Right renal cortex interstitium (tissue), 3 donors: ENCODE measurements around the gene NFKB1. TPM values are rescaled to one million over a fixed set of nuclear protein-coding genes. Genes with fewer than 3 reads are reported as not detected.
"Not testable (repeated sequence)": the region's sequence is repeated elsewhere in the genome, so short reads cannot be mapped to it uniquely, and the experiment has no call there.

Experiments used
- DNase-seq, 3 donors: peaks; one replicate each; pipeline ENCODE4 v3.0.0-alpha.2; 2013; ENCODE audit warnings: low read depth in 3 of 3, low spot score in 2 of 3
- polyA plus RNA-seq, 3 donors: library from polyadenylated mRNA; unstranded; fragments of 120-200 nt; gene quantifications; one replicate each; pipeline ENCODE4 v1.2.1, GENCODE V29; 2013; ENCODE audit not compliant: insufficient read length in 3 of 3

The NFKB1 gene
- polyA plus RNA-seq, 3 donors: 27.4 to 28.1 (median 27.6) TPM

DNA sequence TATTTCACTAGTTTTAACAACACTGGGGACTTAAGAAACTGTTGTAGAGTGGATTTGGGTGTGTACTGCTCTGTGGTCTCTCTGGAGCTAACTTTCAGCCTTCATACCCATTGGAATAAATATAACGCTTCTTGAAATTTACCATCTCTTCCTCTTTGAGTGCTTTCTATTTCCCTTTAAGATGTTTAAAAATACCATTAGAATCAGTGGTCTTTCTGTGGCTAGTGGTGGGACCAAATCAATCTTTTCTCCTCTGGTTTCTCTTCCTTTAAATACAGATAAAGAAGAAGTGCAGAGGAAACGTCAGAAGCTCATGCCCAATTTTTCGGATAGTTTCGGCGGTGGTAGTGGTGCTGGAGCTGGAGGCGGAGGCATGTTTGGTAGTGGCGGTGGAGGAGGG is 92.0 kb downstream of the NFKB1 start:
- no peak for DNase-seq

- no peak for DNase-seq
Observed at GRCh38 chr4:102594000-102594399, 92.8 kb downstream of the NFKB1 start.

- DNase-seq: no peak
Observed at GRCh38 chr4:102596532-102596931, 95.4 kb downstream of the NFKB1 start.

DNA sequence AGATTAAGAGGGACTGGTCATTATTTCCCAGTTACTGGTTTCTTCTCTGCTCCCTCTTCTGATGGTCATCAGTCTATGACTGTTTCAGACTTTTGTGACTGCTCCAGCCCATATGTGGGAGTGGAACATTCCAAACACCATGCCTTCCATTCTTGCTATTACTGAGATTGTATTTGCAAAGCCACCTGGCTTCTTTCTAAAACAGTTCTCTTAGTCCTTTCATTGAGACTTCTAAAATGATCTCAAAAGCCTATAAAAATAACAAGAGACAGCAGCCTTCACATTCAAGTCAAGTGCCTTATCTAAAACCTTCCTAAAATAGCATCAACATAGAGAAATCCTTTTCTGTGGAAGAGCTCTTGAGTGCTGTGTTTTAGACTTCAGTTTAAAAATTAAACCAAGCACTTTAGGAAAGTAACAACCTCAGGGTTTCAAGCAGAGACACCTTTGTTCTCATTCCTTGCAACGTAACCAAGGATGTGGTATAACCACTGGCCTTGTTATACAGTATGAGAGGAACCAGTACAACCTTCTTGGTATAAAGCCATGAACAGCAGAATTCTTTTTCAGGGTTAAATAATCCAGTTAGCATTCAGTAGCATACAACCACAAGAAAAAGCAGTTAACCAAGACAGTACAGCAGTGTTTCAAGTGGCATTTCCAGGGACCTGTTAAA is 97.1 kb downstream of the NFKB1 start:
- DNase-seq: no peak

GRCh38 chr4:102598762-102599374 is 97.7 kb downstream of the NFKB1 start:
- DNase-seq: no peak

DNA sequence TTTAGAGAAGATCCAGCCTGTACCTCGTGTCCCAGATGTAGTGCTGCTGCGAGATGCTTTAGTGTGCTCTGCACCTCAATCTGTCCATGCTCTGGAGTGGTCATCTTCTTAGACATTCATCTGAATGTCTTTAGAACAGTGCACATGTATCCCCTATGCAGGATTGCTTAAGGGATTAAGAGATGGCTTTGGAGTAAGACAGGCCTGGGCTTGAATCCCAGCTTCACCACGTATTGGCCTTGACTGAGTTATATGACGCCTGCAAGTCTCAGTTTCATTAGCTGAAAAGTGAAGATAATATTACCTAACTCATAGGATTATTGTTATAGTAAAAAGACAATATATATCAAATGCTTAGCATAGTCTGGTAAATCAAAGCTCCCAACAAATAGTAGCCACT is 98.3 kb downstream of the NFKB1 start:
- no peak for DNase-seq

- no peak for DNase-seq
Observed at GRCh38 chr4:102599886-102600285, 98.7 kb downstream of the NFKB1 start.

DNA sequence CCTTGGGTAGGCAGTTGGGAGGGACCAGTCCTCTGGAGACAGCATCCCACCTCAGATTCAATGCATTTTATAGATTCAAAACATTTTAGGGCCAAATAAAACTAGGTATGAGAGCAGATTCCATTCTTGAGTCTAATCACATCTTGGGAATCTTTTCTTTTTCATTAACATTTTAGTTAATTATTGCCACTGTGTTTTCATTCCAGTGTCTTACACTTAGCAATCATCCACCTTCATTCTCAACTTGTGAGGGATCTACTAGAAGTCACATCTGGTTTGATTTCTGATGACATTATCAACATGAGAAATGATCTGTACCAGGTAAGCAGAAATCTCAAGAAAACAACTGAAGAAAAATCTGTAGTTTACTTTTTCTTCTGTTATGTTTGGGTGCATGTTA is 99.5 kb downstream of the NFKB1 start:
- DNase-seq: no peak

DNA sequence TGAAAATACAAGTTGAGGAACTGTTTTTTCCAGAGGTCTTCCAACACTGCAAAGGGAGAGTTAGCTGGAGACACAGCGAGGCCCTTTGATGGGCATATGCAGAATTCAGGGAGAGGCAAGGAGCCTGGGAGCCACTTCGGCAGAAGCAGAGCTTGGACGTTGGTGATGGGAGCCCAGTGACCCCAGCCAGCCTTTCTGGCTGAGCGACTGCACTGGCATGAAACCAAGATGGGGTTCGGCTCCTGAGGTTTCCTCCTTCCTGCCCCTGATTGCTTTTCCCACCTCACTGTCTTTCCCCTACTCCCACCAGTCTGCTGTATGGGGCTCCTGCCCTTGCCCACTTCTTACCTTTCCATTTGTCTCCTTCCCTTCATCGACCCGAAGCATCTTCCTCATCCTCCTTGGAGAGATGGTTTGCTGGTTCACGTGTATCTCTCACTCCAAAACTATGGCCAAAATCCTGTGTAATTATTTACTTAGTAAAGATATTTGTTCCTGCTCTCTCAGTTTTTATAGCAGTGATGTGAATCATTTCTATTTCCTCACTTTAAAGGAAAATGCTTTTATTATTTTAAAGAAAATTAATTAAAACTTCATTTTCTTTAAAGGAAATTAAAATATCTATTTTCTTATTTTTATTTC is 100.5 kb downstream of the NFKB1 start:
- DNase-seq: no peak

DNA sequence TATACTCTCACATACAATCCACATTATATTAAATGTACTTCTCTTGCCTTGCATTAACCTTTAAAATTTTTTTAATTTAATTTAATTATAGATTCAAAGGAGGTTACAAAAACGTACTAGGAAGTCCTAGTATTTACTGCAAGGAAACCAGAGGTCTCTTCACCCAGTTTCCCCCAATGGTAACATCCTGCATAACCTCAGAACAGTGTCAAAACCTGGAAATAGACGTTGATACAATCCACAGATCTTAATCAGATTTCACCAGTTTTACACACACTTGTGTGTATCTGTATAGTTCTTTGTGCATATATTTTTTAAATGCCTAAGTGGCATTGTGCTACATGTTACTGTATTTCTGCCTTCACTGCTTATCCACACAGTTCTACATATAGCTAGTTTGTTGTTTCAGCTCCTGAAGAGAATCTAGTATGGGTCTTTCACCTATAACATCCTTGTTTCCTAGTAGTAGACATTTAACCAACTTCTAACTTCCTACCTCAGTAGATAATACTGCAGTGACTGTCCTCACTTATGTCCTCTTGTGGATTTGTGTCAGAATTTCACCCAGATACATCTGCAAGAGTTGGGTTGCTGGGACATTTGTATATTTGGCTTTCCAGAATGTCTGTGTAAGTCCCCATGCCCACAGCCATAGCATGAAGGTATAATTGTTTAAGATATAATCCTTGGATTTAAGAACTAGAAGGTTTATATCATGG is 103.2 kb downstream of the NFKB1 start:
- DNase-seq: no peak

DNA sequence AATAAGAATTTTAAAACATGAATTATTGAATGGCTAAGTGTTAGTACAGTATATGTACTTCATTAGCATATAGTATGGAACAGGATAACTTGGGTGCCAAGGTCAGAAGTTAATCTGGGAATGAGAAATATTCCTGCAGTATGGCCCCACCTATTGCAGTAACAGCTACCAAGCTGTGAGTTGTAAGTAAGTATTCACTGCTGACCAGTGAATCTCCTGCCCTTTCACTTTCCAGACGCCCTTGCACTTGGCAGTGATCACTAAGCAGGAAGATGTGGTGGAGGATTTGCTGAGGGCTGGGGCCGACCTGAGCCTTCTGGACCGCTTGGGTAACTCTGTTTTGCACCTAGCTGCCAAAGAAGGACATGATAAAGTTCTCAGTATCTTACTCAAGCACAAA is 105.1 kb downstream of the NFKB1 start:
- no peak for DNase-seq

DNA sequence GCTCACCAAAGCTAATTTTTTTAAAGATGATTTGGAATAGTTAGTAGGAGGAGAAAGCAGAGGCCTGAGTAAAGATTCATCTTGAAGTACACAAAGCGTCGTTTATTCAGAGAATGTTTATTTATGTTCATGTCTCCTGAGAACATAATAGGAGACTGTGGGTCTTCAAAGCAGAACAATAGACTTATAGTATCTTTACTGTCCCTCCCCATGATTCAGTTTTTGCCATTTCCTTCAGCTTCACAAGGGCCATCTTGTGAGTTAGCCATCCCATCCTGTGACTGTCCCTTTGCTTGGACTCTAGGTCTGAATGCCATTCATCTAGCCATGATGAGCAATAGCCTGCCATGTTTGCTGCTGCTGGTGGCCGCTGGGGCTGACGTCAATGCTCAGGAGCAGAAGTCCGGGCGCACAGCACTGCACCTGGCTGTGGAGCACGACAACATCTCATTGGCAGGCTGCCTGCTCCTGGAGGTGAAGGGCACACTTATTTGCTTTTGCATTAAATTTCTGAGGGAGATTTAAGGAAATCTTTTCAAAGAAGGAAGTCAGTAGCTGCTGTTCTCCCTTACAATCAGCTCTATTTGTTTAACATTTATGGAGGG is 105.8 kb downstream of the NFKB1 start:
- DNase-seq: no peak

- DNase-seq: no peak
Observed at GRCh38 chr4:102608190-102608589, 107.0 kb downstream of the NFKB1 start.

- no peak for DNase-seq
Observed at GRCh38 chr4:102610007-102610406, 108.8 kb downstream of the NFKB1 start.

GRCh38 chr4:102610476-102610875 is 109.3 kb downstream of the NFKB1 start:
- no peak for DNase-seq

DNA sequence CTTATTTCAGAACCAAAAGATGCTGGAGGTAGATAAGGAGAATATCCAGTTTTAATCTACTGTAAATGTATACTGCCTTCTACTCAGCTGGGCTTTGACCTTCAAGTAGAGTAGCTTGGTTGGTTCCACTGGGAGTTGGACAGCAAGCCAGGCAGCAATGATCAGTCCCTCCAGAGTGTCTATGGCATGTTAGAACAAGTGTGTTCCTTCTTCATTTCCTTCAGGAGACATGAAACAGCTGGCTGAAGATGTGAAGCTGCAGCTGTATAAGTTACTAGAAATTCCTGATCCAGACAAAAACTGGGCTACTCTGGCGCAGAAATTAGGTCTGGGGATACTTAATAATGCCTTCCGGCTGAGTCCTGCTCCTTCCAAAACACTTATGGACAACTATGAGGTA is 111.1 kb downstream of the NFKB1 start:
- no peak for DNase-seq

DNA sequence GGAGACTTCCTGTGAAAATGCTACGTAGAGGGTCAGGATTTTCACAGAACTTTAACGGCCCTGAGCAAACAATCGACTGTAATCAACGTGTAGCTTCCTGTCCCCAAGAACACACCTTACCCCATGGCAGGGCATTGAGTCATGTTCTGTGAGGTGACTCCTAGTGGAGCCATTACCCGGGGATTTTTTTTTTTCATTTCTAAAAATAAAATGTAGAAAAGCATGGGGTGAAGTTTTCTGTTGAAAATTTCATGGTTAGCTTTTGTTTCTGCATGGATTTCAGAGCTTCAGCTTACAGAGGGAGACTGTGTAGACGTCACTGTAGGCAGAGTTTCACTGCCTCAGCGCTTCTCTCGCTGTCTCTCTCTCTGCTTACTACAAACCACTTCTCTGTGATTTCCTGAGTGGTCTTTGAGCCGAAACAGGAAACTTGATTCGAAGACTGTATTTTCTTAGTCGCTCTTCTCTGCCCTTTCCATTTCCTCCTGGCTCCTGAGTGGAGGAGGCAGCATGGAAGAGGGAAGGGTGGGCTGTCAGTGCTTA is 111.7 kb downstream of the NFKB1 start:
- no peak for DNase-seq

- no peak for DNase-seq
Observed at GRCh38 chr4:102614801-102615200, 113.6 kb downstream of the NFKB1 start.

DNA sequence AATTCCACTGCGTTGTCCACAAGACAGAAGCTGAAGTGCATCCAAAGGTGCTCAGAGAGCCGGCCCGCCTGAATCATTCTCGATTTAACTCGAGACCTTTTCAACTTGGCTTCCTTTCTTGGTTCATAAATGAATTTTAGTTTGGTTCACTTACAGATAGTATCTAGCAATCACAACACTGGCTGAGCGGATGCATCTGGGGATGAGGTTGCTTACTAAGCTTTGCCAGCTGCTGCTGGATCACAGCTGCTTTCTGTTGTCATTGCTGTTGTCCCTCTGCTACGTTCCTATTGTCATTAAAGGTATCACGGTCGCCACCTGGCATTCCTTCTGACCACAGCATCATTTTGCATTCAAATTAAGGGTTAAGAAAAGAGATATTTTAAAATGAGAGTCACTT is 115.5 kb downstream of the NFKB1 start:
- DNase-seq: no peak

- DNase-seq: not testable (repeated sequence)
Observed at GRCh38 chr4:102619021-102619420, 117.9 kb downstream of the NFKB1 start.
